NCI-H1105 treated with DMSO at 0.1 percent for 48 hours (cell line): Measurements from ENCODE around the gene DDC.

ENCODE experiments used
- DNase-seq: peaks from one replicate; lab custom pipeline; 2025; lab: John Stamatoyannopoulos, UW

DDC gene

DNA sequence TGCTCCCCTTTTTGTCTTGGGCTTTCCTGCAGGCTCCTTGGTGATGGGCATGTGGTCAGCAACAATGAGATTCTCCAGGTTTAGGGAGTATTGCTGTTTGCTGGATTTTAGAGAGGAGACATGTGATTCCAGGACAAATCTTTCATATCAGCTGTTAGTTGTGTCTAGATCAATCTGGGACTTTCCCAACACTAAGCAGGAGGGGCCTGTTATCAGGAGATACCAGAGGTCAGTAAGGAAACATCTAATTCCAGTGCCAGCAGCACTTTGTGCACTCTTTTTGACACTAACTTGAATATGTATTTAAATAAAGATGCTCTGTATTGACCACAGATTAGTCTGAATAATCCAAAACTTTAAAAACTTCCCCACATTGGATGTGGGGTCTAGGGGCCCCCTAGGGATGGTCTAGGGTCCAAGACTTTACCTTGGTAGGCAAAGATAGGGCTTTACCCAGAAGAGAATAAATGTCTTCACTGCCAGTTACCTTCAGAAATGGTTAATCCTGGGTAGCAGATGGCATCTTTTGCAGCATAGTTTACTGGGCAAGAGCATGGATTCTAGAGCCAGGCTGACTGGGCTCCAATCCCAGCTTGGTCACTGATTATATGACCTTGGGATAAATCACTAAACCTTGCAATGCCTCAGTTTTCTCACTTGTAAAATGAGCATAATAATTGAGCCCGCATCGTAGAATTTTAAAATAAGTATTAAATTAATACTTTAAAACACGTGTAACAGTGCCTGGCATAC, 108.7 kb downstream of the DDC start:
- no peak for DNase-seq

DNA sequence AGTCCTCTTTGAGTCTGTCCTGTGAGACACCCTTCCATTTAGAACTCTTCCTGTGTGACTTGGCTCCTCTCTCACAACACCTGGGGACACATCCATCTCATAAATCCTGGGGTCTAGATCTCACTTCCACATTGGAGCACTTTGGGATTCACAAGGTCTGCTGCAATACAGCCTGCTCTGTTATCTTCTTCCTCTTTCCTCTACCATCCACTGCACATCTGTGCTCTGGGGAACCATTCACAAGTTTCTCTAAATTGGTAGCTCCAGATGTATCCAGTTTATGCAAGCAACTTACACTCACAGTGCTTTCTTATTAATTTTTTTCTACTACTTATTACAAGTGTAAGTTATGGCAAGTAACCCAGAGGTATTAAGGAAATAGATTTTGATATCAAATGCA, 109.5 kb downstream of the DDC start:
- DNase-seq, result no peak

DNA sequence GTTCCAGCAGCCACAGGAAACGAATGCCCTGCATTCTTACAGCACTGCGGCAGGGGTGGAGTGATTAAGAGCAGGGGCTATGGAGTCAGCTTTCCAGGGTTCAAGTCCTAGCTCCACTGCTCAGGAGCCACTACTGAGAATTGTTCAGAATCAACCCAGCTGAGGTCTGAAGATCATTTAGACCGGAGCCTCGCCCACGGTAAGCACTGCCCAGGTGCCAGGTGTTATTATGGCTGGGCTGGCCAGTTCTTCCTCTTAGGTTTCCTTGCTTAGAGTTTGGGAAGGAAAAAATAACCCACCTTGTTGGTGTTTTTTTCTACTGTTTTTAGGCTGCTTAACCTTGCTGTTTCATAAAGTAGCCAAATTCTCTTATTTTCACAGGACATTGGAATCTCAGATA, 110.2 kb downstream of the DDC start:
- DNase-seq, result no peak

DNA sequence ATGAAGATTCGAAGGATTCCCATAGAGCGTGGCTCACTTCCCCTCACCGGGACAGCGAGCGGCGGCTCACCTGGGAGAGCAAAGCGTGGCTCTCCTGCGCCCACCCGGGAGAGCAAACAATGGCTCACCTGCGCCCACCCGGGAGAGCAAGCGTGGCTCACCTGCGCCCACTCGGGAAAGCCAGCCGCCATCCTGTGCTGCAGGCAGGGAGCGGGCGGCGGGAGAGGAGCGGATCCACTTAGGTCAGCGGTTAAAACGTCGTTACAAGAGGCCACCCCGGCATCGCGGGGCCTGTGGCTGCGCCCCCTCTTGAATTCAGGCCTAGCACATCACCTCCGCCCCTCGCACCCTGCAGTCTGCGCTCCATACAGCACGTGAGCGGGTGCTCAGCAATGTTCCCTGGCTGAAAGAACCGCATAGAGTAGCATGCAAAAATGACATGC, 114.6 kb downstream of the DDC start:
- no peak for DNase-seq

DNA sequence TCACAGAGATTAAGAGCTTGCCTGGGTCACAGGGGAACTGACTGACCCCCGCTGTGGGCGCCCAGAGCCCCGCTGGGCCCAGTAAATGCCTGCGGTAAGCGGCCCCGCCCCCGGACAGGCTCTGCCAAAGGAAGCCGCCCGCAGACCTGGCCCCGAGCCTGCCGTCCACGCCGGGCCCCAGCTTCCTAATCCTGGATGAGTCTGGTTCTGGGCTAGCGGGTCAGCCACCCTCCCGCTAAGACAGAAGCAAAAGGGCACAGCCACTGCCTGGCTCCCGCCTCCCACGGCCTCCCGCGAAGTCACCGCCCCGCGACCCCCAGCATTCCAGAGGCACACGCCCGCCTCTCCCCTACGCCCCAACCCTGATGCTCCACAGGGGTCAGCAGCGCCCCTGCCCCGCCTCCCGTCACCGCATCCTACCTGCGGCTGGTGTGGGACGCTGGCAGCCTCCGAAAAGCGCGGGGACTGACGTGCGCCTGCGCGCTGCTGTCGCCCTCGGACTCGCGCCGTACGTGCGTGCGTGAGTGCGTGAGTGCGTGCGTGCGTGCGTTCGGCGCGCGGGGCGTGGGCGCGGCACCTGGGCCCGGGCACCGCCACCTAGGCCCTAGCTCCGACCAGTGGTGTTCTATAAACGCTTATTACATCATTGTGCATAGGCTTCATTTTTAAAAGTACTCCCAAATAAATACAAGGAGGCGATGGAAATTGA, 115.2 kb downstream of the DDC start, which contains the start of gene FIGNL1:
FIGNL1 (minus strand) TSS at position 470 of the 709 bp plus-strand sequence. CDS start 3,063 bp downstream, outside the sequence.
- DNase-seq, result peak; percentile 80

DNA sequence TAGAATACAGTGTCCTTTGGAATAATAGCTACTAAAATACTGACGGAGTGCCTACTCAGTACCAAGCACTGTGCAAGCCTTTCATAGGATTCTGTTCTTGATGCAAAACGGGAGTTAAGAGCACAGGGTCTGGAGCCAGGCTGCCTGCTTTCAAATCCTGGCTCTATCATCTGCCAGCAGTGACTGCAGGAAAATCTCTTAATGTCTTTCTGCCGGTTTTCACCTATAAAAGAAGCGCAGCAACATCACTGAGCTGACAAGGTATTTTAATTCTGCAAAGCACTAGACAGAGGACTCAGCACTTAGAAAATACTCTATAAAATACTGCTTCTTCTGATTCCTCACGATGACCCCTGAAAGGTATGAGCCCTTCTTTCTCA, 115.7 kb downstream of the DDC start:
- no peak for DNase-seq

DNA sequence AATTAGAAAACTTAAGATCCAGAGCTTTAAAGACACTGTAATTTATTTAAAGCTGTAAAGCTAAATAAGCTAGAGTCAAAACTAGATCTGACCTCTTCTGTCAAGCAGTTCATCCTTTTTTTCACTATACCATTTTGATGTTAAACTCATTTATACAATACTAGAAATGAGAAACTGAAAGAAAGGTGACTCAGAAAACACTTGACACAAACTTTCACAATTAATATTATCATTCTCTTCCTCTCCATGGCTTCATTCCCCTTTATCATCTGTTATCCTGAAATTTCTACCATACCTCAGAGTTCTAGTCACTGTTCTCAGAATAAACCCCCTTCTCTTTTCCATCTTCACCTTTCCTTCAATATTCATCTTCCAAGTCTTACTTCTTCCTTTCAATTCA, 116.4 kb downstream of the DDC start:
- DNase-seq, result no peak

DNA sequence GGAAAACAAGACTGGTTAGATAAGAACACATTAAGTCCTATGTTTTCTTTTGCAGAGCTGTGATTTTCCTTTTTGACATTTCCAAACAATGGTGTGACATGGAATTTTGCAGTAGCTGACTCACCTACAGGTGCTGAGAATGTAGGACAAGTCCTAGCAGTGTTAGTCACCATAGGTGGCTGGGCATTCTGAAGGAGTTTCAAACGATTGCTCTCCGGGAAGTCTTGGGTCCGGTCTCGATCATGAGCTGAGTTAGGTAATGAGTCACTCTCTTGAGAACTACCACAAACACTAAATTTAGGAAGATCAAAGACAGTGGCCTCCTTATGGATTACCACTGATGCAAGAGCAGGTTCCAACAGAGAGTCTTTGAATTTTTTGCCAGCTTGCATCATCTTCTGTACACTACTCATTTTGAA, 118.7 kb downstream of the DDC start:
- no peak for DNase-seq

DNA sequence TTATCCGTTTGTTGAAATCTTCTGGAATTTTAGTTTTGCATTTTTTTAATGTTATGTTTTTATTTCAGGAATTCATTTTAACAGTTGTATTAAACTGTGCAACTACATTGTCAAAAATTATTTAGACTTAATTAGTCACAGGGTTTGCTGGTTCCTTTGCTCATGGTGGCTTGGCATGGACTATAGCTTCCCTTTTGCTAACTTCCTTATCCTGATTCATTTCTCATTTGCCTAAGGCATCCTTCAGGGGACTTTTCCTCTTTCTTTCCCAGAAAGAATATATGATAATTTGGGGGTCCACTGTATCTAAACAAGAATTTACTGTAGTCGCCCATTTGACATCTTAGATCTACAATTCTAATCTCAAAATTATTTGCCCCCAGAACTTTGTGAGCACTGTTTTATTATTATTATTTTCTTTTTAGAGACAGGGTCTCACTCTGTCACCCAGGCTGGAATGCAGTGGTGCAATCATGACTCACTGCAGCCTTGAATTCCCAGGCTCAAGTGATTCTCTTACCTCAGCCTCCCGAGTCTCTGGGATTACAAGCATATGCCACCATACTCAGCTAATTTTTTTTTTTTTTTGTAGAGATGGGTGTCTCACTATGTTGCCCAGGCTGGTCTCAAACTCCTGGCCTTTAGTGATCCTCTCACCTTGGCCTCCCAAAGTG, 128.9 kb downstream of the DDC start:
- no peak for DNase-seq

DNA sequence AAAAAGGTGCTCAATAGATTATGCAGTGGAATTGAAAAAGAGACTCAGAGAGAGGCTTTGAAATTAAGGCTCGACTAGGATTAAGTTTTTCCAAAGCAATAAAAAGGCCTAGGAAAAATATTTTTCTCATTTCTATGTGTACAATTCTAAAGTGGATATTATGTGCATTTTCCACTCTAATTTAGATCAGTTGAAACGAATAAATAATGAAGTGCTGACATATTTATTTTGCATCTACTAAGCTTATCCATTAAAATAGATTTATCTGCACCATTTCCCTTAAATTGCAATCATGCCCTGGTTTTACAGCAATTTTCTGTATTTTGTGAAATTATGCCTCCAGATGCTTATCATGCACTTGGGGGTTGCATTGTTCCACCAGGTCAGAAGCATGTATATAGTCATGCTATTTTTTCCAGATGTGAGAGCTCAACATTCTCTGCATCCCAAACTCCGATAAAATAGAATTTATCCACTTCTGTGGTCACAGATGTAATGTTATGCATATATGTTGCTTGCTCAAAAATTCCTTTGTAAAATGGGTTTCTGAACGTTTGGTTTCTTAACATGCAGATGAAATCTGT, 133.4 kb downstream of the DDC start:
- no peak for DNase-seq

DNA sequence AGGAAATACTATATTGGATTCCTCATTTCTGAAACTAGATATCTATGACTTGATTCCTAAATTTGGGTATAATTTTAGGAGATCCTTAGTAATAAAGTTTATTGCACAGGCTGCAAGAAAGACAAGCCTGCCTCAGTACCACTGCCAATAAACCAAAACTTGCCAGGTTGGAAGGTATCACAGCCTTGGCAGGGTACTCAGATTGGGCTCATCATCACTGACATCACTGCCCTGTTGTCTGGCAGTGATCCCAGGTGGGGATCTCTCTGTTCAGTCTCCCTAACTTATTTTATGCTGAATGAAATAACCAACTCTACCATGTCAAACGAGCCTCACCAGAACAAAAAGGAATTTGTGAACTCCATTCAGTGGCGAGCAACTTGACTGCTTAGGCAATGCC, 133.9 kb downstream of the DDC start:
- DNase-seq, result no peak

DNA sequence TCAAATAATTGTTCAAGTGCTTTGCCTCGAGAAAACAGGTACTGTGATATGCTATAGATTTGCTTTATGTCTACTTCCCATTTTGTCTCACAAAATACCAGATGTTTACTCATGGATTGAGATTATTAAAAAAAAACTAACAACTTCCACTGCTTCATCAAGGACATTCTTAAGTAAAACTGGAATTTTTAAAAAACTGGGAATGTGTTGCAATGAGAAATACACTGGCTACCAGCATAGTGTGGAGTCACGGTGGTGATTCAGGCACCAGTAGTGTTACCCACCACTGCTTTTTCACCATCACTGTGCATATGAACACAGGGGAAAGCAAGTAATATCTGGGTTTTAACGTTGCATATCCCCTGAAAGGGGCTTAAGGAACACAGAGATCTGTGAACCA, 136.3 kb downstream of the DDC start:
- DNase-seq, result no peak

DNA sequence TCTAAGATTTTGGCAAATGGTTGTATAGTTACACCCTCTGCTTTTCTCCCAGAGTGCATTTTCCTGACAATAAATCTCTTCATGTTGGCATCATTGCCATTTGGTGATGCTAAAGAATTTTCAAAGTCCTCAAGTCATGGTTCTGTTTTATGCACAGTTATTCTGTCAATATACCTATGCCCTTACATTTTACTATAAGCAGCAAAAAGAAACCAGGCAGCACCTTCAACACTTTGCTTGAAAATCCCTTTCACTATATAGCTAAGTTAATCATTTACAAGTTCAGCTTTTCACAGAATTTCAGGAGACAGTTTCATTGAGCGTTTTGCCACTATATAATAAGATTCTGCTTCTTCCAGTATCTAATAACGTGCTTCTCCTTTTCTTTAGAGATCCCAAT, 137.7 kb downstream of the DDC start:
- no peak for DNase-seq

DNA sequence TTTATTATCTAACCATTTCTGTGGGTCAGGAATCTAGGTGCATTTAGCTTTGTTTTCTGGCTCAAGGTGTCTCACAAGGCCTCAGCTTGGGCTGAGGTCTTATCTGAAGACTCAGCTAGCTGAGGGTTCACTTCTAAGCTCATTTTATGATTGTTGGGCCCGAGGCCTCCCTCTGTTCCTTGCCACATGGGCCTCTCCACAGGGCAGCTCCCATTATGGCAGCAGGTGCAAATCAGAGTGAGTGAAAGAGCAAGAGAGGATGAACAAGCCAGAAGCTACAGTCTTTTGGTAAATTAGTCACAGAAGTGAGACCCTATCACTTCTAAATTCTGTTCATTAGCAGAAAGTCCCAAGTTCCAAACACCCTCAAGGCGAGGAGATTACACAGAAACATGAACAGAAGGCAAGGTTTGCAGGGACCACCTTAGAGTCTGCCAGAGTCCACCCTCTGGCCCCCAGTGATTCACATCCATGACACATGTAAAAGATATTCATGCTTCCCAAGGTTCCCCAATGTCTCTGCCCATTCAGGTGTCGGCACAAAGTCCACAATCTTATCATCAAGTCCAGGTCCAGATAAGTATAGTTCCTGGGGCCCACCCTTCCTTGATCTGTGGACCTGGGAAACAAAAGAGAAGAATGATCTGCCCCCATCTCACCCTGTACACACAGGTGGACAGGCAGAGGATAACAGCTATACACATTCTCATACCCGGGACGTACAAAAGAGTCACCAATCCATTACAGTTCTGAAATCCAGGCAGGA, 138.7 kb downstream of the DDC start:
- no peak for DNase-seq

DNA sequence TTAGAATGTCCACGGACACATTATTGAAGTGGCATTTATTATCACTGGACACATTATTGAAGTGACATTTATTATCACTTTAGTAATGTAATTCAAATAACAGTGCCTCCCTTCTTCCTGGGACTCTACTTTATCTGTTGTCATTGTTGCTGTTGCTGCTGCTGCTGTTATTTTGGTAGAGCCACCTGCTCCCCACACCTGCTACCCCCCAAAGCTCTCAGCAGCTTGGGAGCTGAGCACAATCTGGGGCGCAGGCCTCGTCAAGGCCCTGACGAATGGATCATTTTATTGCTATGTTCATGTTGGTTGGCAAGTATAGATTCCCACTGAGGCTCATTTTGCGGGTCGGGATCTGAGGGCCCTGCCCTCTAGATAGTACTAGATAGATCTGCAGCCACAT, 139.9 kb downstream of the DDC start:
- DNase-seq, result no peak

DNA sequence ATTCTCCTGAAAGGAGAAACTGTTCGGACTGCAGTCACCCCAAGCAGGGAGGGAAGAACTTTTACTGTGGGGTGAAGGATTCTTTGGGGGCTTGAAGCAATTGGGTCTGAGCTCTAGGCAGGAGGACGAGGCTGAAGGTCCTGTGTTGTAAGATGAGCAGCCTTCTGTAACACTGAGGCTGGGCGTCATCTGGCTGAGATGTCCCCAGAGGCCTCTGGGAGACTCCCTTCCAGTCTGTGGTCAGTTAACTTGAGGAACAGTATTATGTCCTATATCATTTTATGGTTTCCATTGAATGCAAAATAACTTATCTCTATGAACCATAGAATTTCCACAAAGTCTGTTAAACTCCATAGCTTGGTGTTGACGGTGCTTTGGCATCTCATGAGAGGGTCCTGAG, 141.3 kb downstream of the DDC start:
- no peak for DNase-seq

DNA sequence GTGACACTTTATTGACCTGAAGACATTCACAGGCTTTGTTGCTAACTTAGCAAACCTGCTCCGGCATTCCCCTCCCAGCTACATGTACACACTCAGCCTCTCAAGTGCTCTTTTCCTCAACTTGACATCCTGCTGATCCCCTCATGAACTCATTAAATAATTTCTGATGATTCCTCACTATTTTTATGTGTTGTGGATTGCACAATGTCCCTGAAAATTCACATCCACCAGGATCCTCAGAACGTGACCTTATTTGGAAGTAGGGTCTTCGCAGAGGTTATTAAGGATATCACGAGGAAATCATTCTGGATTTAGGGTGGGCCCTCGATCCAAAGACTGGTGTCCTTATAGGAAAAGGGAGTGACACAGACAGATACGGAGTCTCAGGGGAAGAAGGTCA, 142.3 kb downstream of the DDC start:
- no peak for DNase-seq

DNA sequence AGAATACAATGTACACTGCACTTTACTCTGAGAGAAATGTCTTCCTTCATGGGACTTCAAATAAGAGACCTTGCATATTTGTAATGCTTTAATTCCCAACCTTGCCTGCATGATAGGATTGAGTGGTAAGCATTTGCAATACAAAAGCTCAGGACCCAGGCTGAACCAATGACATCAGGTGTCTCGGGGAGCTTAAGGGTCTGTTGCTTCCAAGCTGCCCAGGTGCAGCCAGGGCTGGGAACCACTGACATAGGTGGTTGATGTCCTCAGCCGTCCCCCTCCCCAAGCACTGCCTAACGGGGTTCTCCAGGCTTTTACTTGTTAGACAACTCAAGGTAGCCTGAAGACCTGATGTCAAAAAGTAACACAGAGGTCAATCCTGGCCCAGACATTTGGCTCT, 144.2 kb downstream of the DDC start:
- DNase-seq, result no peak

DNA sequence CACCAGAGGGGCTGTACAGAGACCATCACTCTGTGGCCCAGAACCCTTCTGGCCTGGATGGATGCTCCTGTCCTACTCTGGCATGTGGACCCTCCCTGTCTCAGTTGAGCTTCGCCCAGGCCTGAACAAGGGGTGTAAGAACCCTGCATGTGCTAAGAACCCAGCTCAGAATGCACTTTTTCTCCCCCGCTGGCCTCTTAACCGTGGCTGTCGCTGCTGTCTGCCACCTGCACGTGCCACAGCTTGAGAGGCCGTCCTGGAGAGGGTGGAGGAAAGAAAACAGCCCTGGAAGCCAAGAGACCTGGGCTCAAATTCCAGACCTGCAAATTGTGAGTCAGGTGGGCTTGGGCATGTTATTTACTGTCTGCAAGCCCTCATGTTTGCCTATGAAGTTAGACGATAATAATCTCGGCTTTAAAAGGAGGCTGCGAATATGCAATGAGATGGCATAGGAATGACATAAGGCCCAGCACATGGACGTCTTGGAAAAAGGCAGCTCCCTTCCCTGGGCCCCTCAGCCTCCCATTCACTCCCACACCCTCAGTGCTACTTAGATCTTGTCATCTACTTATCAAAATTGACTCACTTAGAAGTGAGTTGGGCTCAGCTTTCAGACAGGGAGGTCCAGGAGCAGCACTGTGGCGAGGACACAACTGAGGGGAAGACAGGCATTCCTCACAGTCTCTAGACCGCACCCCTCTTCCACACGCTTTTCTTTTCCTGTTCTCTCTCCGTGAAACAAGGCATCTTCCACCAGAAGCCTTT, 146.5 kb downstream of the DDC start:
- no peak for DNase-seq

DNA sequence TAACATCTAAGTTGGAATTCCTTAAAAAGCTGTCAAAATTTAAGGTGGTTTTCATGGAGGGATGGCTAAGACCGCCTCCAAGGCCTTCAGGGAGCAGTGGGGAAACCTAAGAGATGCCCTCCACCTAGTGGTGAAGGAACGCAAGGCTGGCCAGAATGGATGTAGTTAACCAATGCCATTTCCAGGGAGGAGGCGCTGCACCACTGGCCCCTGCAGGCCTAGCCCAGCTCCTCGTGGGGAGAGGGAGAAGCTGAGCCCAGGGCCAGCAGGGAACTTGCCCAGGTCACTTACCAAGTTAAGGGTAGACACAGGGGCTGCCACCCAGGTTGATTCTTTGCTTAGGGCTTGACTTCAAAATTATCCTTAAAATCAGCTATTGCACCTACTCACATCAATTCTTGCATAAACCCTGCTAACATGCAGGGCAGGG, 147.1 kb downstream of the DDC start:
- DNase-seq, result peak; percentile 79

DNA sequence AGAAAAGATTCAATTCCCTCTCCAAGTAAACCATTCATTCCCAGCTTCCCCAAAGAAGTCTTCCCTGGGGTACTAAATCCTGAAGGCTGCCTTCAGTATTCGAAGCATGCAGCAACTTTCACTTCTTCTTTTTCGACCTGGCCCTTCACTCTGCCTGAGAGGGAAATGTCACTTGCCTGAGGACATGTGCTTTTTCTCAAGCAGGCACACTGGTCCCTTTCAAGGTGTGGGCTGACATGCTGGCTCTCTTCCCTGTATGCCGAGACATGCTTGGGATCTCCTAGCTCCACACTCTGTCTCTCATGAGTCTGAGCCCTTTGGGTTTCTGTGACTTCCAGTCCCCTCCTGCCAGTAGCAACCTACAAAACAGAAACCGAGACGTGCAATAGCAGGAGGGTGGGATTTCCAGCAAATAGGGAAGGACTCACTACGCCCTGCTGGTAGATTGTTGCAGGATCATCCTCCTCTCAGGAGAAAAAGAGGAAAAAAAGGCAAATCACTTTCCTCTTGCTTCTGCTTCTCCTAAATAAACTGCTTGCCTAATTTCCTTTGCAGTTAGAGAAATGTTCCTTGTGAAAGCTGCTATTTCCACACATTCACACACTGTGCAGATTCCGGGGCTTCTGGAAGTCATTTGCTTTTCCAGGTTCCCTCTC, 148.6 kb downstream of the DDC start:
- DNase-seq, result no peak
